ENCODE measurements around the gene RANBP17. TPM values are rescaled to one million over a fixed set of nuclear protein-coding genes. Genes with fewer than 3 reads are reported as not detected.

RANBP17 gene
- total and polyA plus RNA-seq, 9 of the 15 experiments (the other 6 are each of a cell fraction or from before 2014, with no cell fraction given): not detected

GRCh38 chr5:171342362-171343111 lies 480.7 kb downstream of the RANBP17 start (continued):
- TF ChIP-seq REST (IDR thresholded peaks at IDR 0.05; ENCODE audit: borderline replicate concordance) (peak; percentile 53; the same call in 1 of the 2 replicates), REST (CRISPR knock-in tag; IDR thresholded peaks at IDR 0.05; ENCODE audit: low read depth) (no peak)

Data from K562 (cell line).